Measurements from ENCODE around the gene KIF26B. TPM values are rescaled to one million over a fixed set of nuclear protein-coding genes. Genes with fewer than 3 reads are reported as not detected.

The KIF26B gene
- total RNA-seq, 1 donor from 2014 or later = 2.1 TPM

- FAIRE-seq = no peak
- TF ChIP-seq, protein P1, sequence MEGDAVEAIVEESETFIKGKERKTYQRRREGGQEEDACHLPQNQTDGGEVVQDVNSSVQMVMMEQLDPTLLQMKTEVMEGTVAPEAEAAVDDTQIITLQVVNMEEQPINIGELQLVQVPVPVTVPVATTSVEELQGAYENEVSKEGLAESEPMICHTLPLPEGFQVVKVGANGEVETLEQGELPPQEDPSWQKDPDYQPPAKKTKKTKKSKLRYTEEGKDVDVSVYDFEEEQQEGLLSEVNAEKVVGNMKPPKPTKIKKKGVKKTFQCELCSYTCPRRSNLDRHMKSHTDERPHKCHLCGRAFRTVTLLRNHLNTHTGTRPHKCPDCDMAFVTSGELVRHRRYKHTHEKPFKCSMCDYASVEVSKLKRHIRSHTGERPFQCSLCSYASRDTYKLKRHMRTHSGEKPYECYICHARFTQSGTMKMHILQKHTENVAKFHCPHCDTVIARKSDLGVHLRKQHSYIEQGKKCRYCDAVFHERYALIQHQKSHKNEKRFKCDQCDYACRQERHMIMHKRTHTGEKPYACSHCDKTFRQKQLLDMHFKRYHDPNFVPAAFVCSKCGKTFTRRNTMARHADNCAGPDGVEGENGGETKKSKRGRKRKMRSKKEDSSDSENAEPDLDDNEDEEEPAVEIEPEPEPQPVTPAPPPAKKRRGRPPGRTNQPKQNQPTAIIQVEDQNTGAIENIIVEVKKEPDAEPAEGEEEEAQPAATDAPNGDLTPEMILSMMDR (IDR thresholded peaks at IDR 0.05; ENCODE audit: insufficient read depth, low read length, severe bottlenecking) = no peak
- Histone ChIP-seq H3K27me3 (ENCODE audit: control insufficient read depth, insufficient read depth, low read length) (no peaks in the 10 kb centered on the region), H3K4me3 (ENCODE audit: low read depth, low read length) (no peak overlapping the region), H3K36me3 (ENCODE audit: control insufficient read depth, insufficient read depth, low read length) (no peaks in the 10 kb centered on the region)
- no peak for DNase-seq (ENCODE audit: low read depth)
These were observed 36.7 kb upstream of the KIF26B start for GRCh38 chr1:245118066-245118465.

DNA sequence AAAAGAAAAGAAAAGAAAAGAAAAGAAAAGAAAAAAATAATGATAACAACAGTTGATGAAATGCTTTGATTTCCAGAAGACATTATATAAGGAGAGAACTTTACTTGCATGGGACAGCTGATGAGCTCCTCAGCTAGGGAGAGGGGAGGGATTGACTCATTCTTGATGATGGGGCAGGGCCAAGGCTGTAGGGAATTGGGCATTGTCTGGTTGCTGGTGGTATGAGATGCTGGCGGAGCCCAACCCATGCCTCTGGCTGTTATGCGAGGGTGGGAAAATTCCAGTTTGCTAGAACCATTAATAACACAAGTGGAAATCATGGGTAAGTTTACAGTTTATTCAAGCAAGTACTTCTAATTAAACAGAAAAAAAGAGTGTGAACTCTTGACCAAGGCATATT, 36.0 kb upstream of the KIF26B start:
- no peaks in the 10 kb centered on the region for H3K36me3 ChIP-seq (ENCODE audit: control insufficient read depth, insufficient read depth, low read length)
- H3K27me3 ChIP-seq (ENCODE audit: control insufficient read depth, insufficient read depth, low read length) = no peaks in the 10 kb centered on the region
- FAIRE-seq = no peak
- TF ChIP-seq, protein P1 (IDR thresholded peaks at IDR 0.05; ENCODE audit: insufficient read depth, low read length, severe bottlenecking) = no peak
- DNase-seq (ENCODE audit: low read depth) = no peak
- H3K4me3 ChIP-seq (ENCODE audit: low read depth, low read length) = no peak overlapping the region

- H3K36me3 ChIP-seq (ENCODE audit: control insufficient read depth, insufficient read depth, low read length) = no peaks in the 10 kb centered on the region
- FAIRE-seq (no peak), DNase-seq (ENCODE audit: low read depth) (no peak)
- H3K27me3 ChIP-seq (ENCODE audit: control insufficient read depth, insufficient read depth, low read length) = no peaks in the 10 kb centered on the region
- H3K4me3 ChIP-seq (ENCODE audit: low read depth, low read length) = no peak overlapping the region
- TF ChIP-seq, protein P1 (IDR thresholded peaks at IDR 0.05; ENCODE audit: insufficient read depth, low read length, severe bottlenecking) = no peak
These were observed 33.3 kb upstream of the KIF26B start for GRCh38 chr1:245121523-245121922.

- TF ChIP-seq, protein P1 (IDR thresholded peaks at IDR 0.05; ENCODE audit: insufficient read depth, low read length, severe bottlenecking) = no peak
- Histone ChIP-seq H3K36me3 (ENCODE audit: control insufficient read depth, insufficient read depth, low read length) (no peaks in the 10 kb centered on the region), H3K27me3 (ENCODE audit: control insufficient read depth, insufficient read depth, low read length) (no peaks in the 10 kb centered on the region), H3K4me3 (ENCODE audit: low read depth, low read length) (no peak overlapping the region)
- FAIRE-seq (no peak), DNase-seq (ENCODE audit: low read depth) (no peak)
These were observed 30.5 kb upstream of the KIF26B start for GRCh38 chr1:245124241-245124640.

DNA sequence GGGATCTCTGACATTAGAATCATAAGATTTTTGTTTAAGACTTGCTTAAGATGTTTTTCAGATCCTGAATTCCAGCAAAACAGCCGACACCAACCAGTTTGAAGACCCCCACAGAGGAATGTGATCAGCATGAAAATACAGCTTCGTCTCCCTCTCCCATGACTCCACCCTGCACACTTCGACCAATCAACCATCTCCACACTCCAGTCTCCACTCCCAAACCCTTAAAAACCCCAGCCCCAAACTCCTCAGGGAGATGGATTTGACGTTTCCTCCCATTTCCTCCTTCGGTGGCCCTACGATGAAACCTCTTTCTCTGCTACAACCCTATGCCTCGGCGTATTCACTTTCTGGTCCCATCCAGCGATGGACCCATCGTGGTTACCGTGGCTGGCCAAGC, 30.1 kb upstream of the KIF26B start:
- Histone ChIP-seq H3K36me3 (ENCODE audit: control insufficient read depth, insufficient read depth, low read length) (no peaks in the 10 kb centered on the region), H3K27me3 (ENCODE audit: control insufficient read depth, insufficient read depth, low read length) (no peaks in the 10 kb centered on the region), H3K4me3 (ENCODE audit: low read depth, low read length) (no peak overlapping the region)
- TF ChIP-seq, protein P1 (IDR thresholded peaks at IDR 0.05; ENCODE audit: insufficient read depth, low read length, severe bottlenecking) = no peak
- FAIRE-seq (no peak), DNase-seq (ENCODE audit: low read depth) (no peak)

- DNase-seq (ENCODE audit: low read depth) = no peak
- Histone ChIP-seq H3K27me3 (ENCODE audit: control insufficient read depth, insufficient read depth, low read length) (no peaks in the 10 kb centered on the region), H3K36me3 (ENCODE audit: control insufficient read depth, insufficient read depth, low read length) (no peaks in the 10 kb centered on the region), H3K4me3 (ENCODE audit: low read depth, low read length) (no peak overlapping the region)
- TF ChIP-seq, protein P1 (IDR thresholded peaks at IDR 0.05; ENCODE audit: insufficient read depth, low read length, severe bottlenecking) = no peak
- FAIRE-seq = no peak
These were observed 28.3 kb upstream of the KIF26B start for GRCh38 chr1:245126530-245126929.

All from bronchial epithelial cell (primary cell).